Heart left ventricle (tissue), 13 donors: ENCODE measurements around the gene FN3K.

ENCODE experiments used
- POLR2A ChIP-seq, 2 donors: fragments of 450-650 bp; IDR thresholded peaks; one replicate each; pipeline ENCODE4 v1.6.1; 2017; ENCODE audit warnings: antibody characterized with exemption in 2 of 2, mild to moderate bottlenecking in 2 of 2, moderate library complexity in 2 of 2
- TF ChIP-seq, protein P1 (sequence below), 12 donors: fragments of 200-600 bp; sonication (generic) in 4 of 12; IDR thresholded peaks; one replicate each; pipeline versions ENCODE4 v1.5.0 to v1.8.0; 2018 to 2022; ENCODE audit warnings: antibody characterized with exemption in 12 of 12, mild to moderate bottlenecking in 5 of 12
- donor health status: ischemic (EF 13 %, LVEDD 7.1; RV severe dilation, severe dysfunction).
- donor health status: DM: no; HTN: yes; CAD: no.
- donor health status: DM: no; HTN: no; CAD: no.
- donor health status: ischemic (EF 25% LVEDD 6.9; RV normal size, moderate dysfunction).
- donor health status: ischemic (EF 25% LVEDD 5.7; RV mildly dilated, moderate dysfunction).
- donor health status: ischemic (EF 35%, LVEDD 5.7; RV mildly dilated, moderate dysfunction).
- donor health status: nonischemic (EF 11% LVEDD 7.7; RV severe dilation, severe dysfunction).
- donor health status: DM: yes; HTN: yes; CAD: no.
- donor health status: PGD.
- donor health status: ischemic (EF 29% LVEDD 5.4; RV normal size, mild dysfunction).
- donor health status: nonischemic (EF 23%, LVEDD 6.1; RV moderate dilation, normal function).

- TF ChIP-seq, protein P1, sequence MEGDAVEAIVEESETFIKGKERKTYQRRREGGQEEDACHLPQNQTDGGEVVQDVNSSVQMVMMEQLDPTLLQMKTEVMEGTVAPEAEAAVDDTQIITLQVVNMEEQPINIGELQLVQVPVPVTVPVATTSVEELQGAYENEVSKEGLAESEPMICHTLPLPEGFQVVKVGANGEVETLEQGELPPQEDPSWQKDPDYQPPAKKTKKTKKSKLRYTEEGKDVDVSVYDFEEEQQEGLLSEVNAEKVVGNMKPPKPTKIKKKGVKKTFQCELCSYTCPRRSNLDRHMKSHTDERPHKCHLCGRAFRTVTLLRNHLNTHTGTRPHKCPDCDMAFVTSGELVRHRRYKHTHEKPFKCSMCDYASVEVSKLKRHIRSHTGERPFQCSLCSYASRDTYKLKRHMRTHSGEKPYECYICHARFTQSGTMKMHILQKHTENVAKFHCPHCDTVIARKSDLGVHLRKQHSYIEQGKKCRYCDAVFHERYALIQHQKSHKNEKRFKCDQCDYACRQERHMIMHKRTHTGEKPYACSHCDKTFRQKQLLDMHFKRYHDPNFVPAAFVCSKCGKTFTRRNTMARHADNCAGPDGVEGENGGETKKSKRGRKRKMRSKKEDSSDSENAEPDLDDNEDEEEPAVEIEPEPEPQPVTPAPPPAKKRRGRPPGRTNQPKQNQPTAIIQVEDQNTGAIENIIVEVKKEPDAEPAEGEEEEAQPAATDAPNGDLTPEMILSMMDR (IDR thresholded peaks at IDR 0.05), result no peak
- no peak for TF ChIP-seq POLR2A (IDR thresholded peaks at IDR 0.05)
These were observed 51.9 kb downstream of the FN3K start for GRCh38 chr17:82787081-82787848.
